GM19023 (cell line): Measurements from ENCODE around the gene GATA1.

Experiments used
- ATAC-seq: cut with Tn5 transposase; IDR thresholded peaks from one replicate; pipeline ENCODE4 v1.9.1; 2021; ENCODE audit warnings: mild to moderate bottlenecking, moderate library complexity; ENCODE audit not compliant: unreplicated experiment

GATA1 gene

GRCh38 chrX:48839686-48840085 lies 53.3 kb downstream of the GATA1 start:
- no peak for ATAC-seq
